HG03342 (cell line): ENCODE data around the gene FBXO9.

Source experiments
- ATAC-seq: cut with Tn5 transposase; IDR thresholded peaks from one replicate; pipeline ENCODE4 v1.9.1; 2021; ENCODE audit warnings: mild to moderate bottlenecking, moderate library complexity; ENCODE audit not compliant: unreplicated experiment

Gene FBXO9

GRCh38 chr6:53086302-53086701, 21.1 kb downstream of the FBXO9 start:
- no peak for ATAC-seq

GRCh38 chr6:53089948-53090347, 24.7 kb downstream of the FBXO9 start:
- no peak for ATAC-seq

GRCh38 chr6:53090576-53090975, 25.4 kb downstream of the FBXO9 start:
- no peak for ATAC-seq

GRCh38 chr6:53095270-53095669, 30.1 kb downstream of the FBXO9 start:
- no peak for ATAC-seq

GRCh38 chr6:53095716-53096115, 30.5 kb downstream of the FBXO9 start:
- ATAC-seq: no peak

- no peak for ATAC-seq
Measured at GRCh38 chr6:53100561-53100960, 35.4 kb downstream of the FBXO9 start.

GRCh38 chr6:53101006-53101405, 35.8 kb downstream of the FBXO9 start:
- no peak for ATAC-seq

GRCh38 chr6:53103993-53104675, 38.9 kb downstream of the FBXO9 start:
- no peak for ATAC-seq

GRCh38 chr6:53104916-53105315, 39.7 kb downstream of the FBXO9 start:
- ATAC-seq: no peak

GRCh38 chr6:53107091-53107490, 41.9 kb downstream of the FBXO9 start:
- no peak for ATAC-seq

- peak; percentile 78 for ATAC-seq
Measured at GRCh38 chr6:53109612-53110011, 44.4 kb downstream of the FBXO9 start.

- ATAC-seq: no peak
Measured at GRCh38 chr6:53111865-53112264, 46.7 kb downstream of the FBXO9 start.

- ATAC-seq: no peak
Measured at GRCh38 chr6:53112404-53112803, 47.2 kb downstream of the FBXO9 start.

- no peak for ATAC-seq
Measured at GRCh38 chr6:53112871-53113270, 47.7 kb downstream of the FBXO9 start.

- no peak for ATAC-seq
Measured at GRCh38 chr6:53113742-53114141, 48.5 kb downstream of the FBXO9 start.

GRCh38 chr6:53115113-53115512, 49.9 kb downstream of the FBXO9 start:
- no peak for ATAC-seq

GRCh38 chr6:53115741-53116140, 50.5 kb downstream of the FBXO9 start:
- no peak for ATAC-seq

- no peak for ATAC-seq
Measured at GRCh38 chr6:53119349-53119748, 54.1 kb downstream of the FBXO9 start.

GRCh38 chr6:53119772-53120409, 54.7 kb downstream of the FBXO9 start:
- ATAC-seq: no peak

GRCh38 chr6:53124131-53124800, 59.1 kb downstream of the FBXO9 start:
- no peak for ATAC-seq

- ATAC-seq: no peak
Measured at GRCh38 chr6:53125276-53125675, 60.1 kb downstream of the FBXO9 start.

GRCh38 chr6:53128842-53129241, 63.6 kb downstream of the FBXO9 start:
- no peak for ATAC-seq
